RWPE2 (cell line): Measurements from ENCODE around the gene TMEM158.

ENCODE experiments used
- ATAC-seq: fragments of 200-7000 bp; cut with Tn5 transposase; 3 replicates; pipeline ENCODE4 v1.9.1; 2021; ENCODE audit warnings: low read depth
- DNase-seq: peaks from one replicate; pipeline ENCODE4 v3.0.0-alpha.2; 2020; ENCODE audit warnings: low spot score
- H3K27ac ChIP-seq: fragments of 450-650 bp; 2 replicates; pipeline ENCODE4 v1.5.1; 2017; ENCODE audit warnings: mild to moderate bottlenecking; ENCODE audit not compliant: poor library complexity, severe bottlenecking
- H3K27me3 ChIP-seq: fragments of 250-450 bp; sonication (Bioruptor Pico); 2 replicates; pipeline ENCODE4 v1.5.1; 2021; ENCODE audit warnings: mild to moderate bottlenecking, moderate library complexity; ENCODE audit not compliant: insufficient read depth, poor library complexity, severe bottlenecking
- H3K36me3 ChIP-seq: fragments of 250-450 bp; sonication (Bioruptor Pico); 2 replicates; pipeline ENCODE4 v1.5.1; 2020; ENCODE audit warnings: low read depth, mild to moderate bottlenecking, moderate library complexity
- H3K4me1 ChIP-seq: fragments of 250-450 bp; sonication (Bioruptor Pico); 2 replicates; pipeline ENCODE4 v1.5.1; 2021; ENCODE audit warnings: mild to moderate bottlenecking, moderate library complexity; ENCODE audit not compliant: insufficient read depth, poor library complexity, severe bottlenecking
- H3K4me3 ChIP-seq: fragments of 250-450 bp; sonication (Bioruptor Pico); 2 replicates; pipeline ENCODE4 v1.5.1; 2021; ENCODE audit warnings: mild to moderate bottlenecking, moderate library complexity; ENCODE audit not compliant: severe bottlenecking
- H3K9me3 ChIP-seq: fragments of 250-450 bp; sonication (Bioruptor Pico); 2 replicates; pipeline ENCODE4 v1.5.1; 2021; ENCODE audit warnings: mild to moderate bottlenecking, moderate library complexity; ENCODE audit not compliant: severe bottlenecking
- CTCF ChIP-seq: fragments of 450-650 bp; IDR thresholded peaks from one replicate; pipeline ENCODE4 v1.5.1; 2017; ENCODE audit warnings: mild to moderate bottlenecking, moderate library complexity; ENCODE audit not compliant: poor library complexity, severe bottlenecking

The TMEM158 gene

GRCh38 chr3:45214061-45214680 is 11.9 kb downstream of the TMEM158 start:
- ATAC-seq (no peak), DNase-seq (no peak)
- Histone ChIP-seq H3K4me1 (peaks cover 11% of the 10 kb centered on the region), H3K4me3 (no peak overlapping the region), H3K27ac (peak overlapping the region; percentile 19), H3K27me3 (no peaks in the 10 kb centered on the region), H3K36me3 (no peaks in the 10 kb centered on the region), H3K9me3 (no peaks in the 10 kb centered on the region)
- no peak for TF ChIP-seq CTCF

- Histone ChIP-seq H3K36me3 (no peaks in the 10 kb centered on the region), H3K27ac (no peak overlapping the region), H3K4me3 (no peak overlapping the region), H3K9me3 (no peaks in the 10 kb centered on the region), H3K27me3 (no peaks in the 10 kb centered on the region), H3K4me1 (peaks cover 6% of the 10 kb centered on the region)
- TF ChIP-seq CTCF = no peak
- DNase-seq (no peak), ATAC-seq (no peak)
Measured at GRCh38 chr3:45212095-45212468, 14.0 kb downstream of the TMEM158 start.

GRCh38 chr3:45211466-45212094 is 14.5 kb downstream of the TMEM158 start:
- Histone ChIP-seq H3K4me1 (peaks cover 11% of the 10 kb centered on the region), H3K4me3 (no peak overlapping the region), H3K9me3 (no peaks in the 10 kb centered on the region), H3K27ac (no peak overlapping the region), H3K36me3 (no peaks in the 10 kb centered on the region), H3K27me3 (no peaks in the 10 kb centered on the region)
- ATAC-seq = no peak
- no peak for DNase-seq
- no peak for TF ChIP-seq CTCF

- H3K4me1 ChIP-seq = peaks cover 15% of the 10 kb centered on the region
- H3K27me3 ChIP-seq = no peaks in the 10 kb centered on the region
- peak; percentile 94 for ATAC-seq
- no peaks in the 10 kb centered on the region for H3K36me3 ChIP-seq
- peak; percentile 88 for DNase-seq
- no peaks in the 10 kb centered on the region for H3K9me3 ChIP-seq
- no peak overlapping the region for H3K27ac ChIP-seq
- peak; percentile 93 for TF ChIP-seq CTCF
- no peak overlapping the region for H3K4me3 ChIP-seq
Measured at GRCh38 chr3:45210308-45211041, 15.6 kb downstream of the TMEM158 start.

- Histone ChIP-seq H3K36me3 (no peaks in the 10 kb centered on the region), H3K27ac (no peak overlapping the region), H3K27me3 (no peaks in the 10 kb centered on the region), H3K4me3 (no peak overlapping the region), H3K9me3 (no peaks in the 10 kb centered on the region), H3K4me1 (peaks cover 22% of the 10 kb centered on the region)
- no peak for TF ChIP-seq CTCF
- ATAC-seq (no peak), DNase-seq (no peak)
Measured at GRCh38 chr3:45209526-45209925, 16.6 kb downstream of the TMEM158 start.
